Measurements from ENCODE around the gene HOXC4.
"Not testable (repeated sequence)": the region's sequence is repeated elsewhere in the genome, so short reads cannot be mapped to it uniquely, and the experiment has no call there.

HOXC4 gene

GRCh38 chr12:54092943-54093342, 39.3 kb downstream of the HOXC4 start:
- not testable (repeated sequence) for DNase-seq (ENCODE audit: low spot score)

GRCh38 chr12:54095928-54096327, 42.3 kb downstream of the HOXC4 start:
- DNase-seq (ENCODE audit: low spot score) = not testable (repeated sequence)

- not testable (repeated sequence) for DNase-seq (ENCODE audit: low spot score)
These were observed 45.0 kb downstream of the HOXC4 start for GRCh38 chr12:54098644-54099043.

GRCh38 chr12:54100588-54100987, 47.0 kb downstream of the HOXC4 start:
- DNase-seq (ENCODE audit: low spot score) = not testable (repeated sequence)

- DNase-seq (ENCODE audit: low spot score) = not testable (repeated sequence)
These were observed 48.6 kb downstream of the HOXC4 start for GRCh38 chr12:54102223-54102622.

GRCh38 chr12:54103827-54104226, 50.2 kb downstream of the HOXC4 start:
- DNase-seq (ENCODE audit: low spot score) = not testable (repeated sequence)

Data from COLO829 (cell line).